Loucy (cell line): ENCODE results near the gene MRE11.
"Not testable (repeated sequence)": the region's sequence is repeated elsewhere in the genome, so short reads cannot be mapped to it uniquely, and the experiment has no call there.

Experiments used
- H2AFZ ChIP-seq: fragments of 200-600 bp; sonication (generic); 2 replicates; pipeline ENCODE4 v1.6.0; 2016; ENCODE audit warnings: antibody characterized with exemption, mild to moderate bottlenecking, low read length, moderate library complexity
- H3F3A ChIP-seq: fragments of 200-600 bp; 2 replicates; pipeline ENCODE4 v1.6.0; 2016; ENCODE audit warnings: antibody characterized with exemption, low read depth, mild to moderate bottlenecking
- H3K27me3 ChIP-seq: fragments of 200-600 bp; sonication (generic); 2 replicates; pipeline ENCODE4 v1.6.1; 2014; ENCODE audit warnings: low read length, mild to moderate bottlenecking; ENCODE audit not compliant: insufficient read depth, poor library complexity, severe bottlenecking
- H3K36me3 ChIP-seq: fragments of 200-600 bp; sonication (generic); 2 replicates; pipeline ENCODE4 v1.6.1; 2016; ENCODE audit warnings: low read length; ENCODE audit not compliant: insufficient read depth
- H3K4me1 ChIP-seq: fragments of 200-600 bp; sonication (generic); 2 replicates; pipeline ENCODE4 v1.5.1; 2014; ENCODE audit warnings: low read length, mild to moderate bottlenecking; ENCODE audit not compliant: insufficient read depth, poor library complexity, severe bottlenecking
- H3K4me2 ChIP-seq: fragments of 200-600 bp; sonication (generic); 2 replicates; pipeline ENCODE4 v1.6.0; 2014; ENCODE audit warnings: antibody characterized with exemption, low read length, low read depth, mild to moderate bottlenecking; ENCODE audit not compliant: poor library complexity, severe bottlenecking
- H3K4me3 ChIP-seq: fragments of 200-600 bp; sonication (generic); 2 replicates; pipeline ENCODE4 v1.5.1; 2014; ENCODE audit warnings: low read length, mild to moderate bottlenecking, mixed read lengths; ENCODE audit not compliant: poor library complexity, severe bottlenecking
- H3K79me2 ChIP-seq: fragments of 200-600 bp; sonication (generic); 2 replicates; pipeline ENCODE4 v1.6.1; 2014; ENCODE audit warnings: low read length; ENCODE audit not compliant: insufficient read depth
- H3K9ac ChIP-seq: fragments of 200-600 bp; sonication (generic); 2 replicates; pipeline ENCODE4 v1.6.0; 2014; ENCODE audit warnings: mild to moderate bottlenecking, low read depth, low read length, moderate library complexity; ENCODE audit not compliant: poor library complexity, severe bottlenecking
- H3K9me2 ChIP-seq: fragments of 200-600 bp; sonication (generic); replicated peaks from 2 replicates; pipeline ENCODE4 v1.6.1; 2016; ENCODE audit warnings: low read depth, low read length, mixed read lengths
- H3K9me3 ChIP-seq: fragments of 200-600 bp; sonication (generic); 2 replicates; pipeline ENCODE4 v1.6.1; 2014; ENCODE audit warnings: mild to moderate bottlenecking, antibody characterized with exemption, low read length, low read depth; ENCODE audit not compliant: insufficient read depth
- H4K20me1 ChIP-seq: fragments of 200-600 bp; sonication (generic); 2 replicates; pipeline ENCODE4 v1.6.0; 2014; ENCODE audit warnings: antibody characterized with exemption, low read length, mild to moderate bottlenecking; ENCODE audit not compliant: insufficient read depth, poor library complexity, severe bottlenecking
- EZH2phosphoT487 ChIP-seq: fragments of 200-600 bp; IDR thresholded peaks from 2 replicates; pipeline ENCODE4 v1.6.1; 2018; ENCODE audit warnings: antibody characterized with exemption, mild to moderate bottlenecking, moderate library complexity, borderline replicate concordance
- TF ChIP-seq, protein P1 (sequence below): fragments of 200-600 bp; sonication (generic); conservative IDR thresholded peaks from 2 replicates; pipeline ENCODE4 v1.5.1; 2014; ENCODE audit warnings: mild to moderate bottlenecking, antibody characterized with exemption, low read length

Gene MRE11

DNA sequence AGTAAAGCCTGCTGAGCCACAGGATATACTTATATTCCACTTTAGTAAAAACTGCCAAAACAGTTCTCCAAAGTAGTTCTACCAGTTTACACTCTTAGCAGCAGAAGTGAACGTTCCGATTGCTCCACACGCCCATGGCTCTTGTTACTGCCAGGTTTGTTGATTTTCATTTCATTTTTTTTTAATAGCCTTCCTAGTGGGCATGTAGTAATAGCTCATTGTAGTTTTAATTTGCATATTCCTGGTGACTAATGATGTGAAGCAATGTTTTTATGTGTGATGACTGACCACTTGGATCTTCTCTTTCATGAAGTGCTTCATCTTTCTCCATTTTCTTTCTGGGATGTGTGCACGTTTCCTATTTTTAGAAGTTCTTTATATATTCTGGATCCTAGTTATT is 13.8 kb upstream of the MRE11 start:
- no peak for TF ChIP-seq EZH2phosphoT487
- no peaks in the 10 kb centered on the region for H3K9me2 ChIP-seq
- no peaks in the 10 kb centered on the region for H3K79me2 ChIP-seq
- H3K4me1 ChIP-seq, result peaks cover 5% of the 10 kb centered on the region
- H3F3A ChIP-seq, result no peaks in the 10 kb centered on the region
- H3K36me3 ChIP-seq, result no peaks in the 10 kb centered on the region
- H4K20me1 ChIP-seq, result no peaks in the 10 kb centered on the region
- no peak overlapping the region for H2AFZ ChIP-seq
- 0 out of 2 replicates have a peak, but pooled peaks cover 4% of the 10 kb centered on the region for H3K9me3 ChIP-seq
- H3K27me3 ChIP-seq, result no peaks in the 10 kb centered on the region
- H3K4me2 ChIP-seq, result no peak overlapping the region
- no peak overlapping the region for H3K9ac ChIP-seq
- no peak overlapping the region for H3K4me3 ChIP-seq

DNA sequence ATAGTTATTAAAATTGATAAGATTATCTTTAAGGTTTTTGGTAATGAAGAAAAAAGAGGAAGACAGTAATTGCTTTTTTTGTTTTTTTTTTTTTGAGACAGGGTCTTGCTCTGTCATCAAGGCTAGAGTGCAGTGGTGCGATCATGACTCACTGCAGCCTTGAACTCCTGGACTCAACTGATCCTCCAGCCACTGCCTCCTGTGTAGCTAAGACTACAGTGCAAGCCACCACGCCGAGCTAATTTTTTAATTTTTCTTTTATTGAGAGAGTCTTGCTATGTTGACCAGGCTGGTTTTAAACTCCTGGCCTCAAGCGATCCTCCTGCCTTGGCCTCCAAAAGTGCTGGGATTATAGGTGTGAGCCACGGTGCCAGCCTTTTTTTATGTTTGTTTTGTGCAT is 12.9 kb upstream of the MRE11 start:
- H2AFZ ChIP-seq, H3K36me3 ChIP-seq, H3K4me1 ChIP-seq, H3K9me2 ChIP-seq, H3K79me2 ChIP-seq, H3K4me3 ChIP-seq, H4K20me1 ChIP-seq, H3K27me3 ChIP-seq, H3K9ac ChIP-seq, H3K4me2 ChIP-seq, H3F3A ChIP-seq, H3K9me3 ChIP-seq: not testable (repeated sequence)

DNA sequence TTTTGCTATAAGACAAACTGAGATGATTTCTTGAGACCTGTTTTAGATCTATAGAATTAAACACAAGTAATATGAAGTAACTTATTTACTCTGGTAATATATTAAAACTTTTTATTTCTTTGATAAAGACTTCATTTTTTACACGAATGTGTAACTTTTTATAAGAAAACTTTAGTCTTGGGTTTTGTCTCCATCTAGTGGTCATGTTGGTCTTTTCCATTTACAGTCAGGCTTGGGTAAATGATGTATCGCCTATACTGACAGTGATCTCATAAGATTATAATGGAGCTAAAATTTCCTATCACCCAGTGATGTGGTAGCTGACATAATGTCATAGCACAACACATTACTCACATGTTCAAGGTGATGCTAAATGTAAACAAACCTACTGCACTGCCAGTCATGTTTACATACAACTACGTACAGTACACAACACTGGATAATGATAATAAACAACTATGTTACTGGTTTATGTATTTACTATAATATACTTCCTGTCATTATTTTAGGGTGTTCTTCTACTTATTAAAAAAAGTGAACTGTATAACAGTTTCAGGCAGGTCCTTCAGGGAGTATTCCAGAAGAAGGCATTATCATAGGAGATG is 11.1 kb upstream of the MRE11 start:
- Histone ChIP-seq H3F3A (no peaks in the 10 kb centered on the region), H3K4me3 (no peak overlapping the region), H3K79me2 (no peaks in the 10 kb centered on the region), H4K20me1 (no peaks in the 10 kb centered on the region), H3K9ac (no peak overlapping the region), H3K36me3 (no peaks in the 10 kb centered on the region), H3K27me3 (no peaks in the 10 kb centered on the region), H2AFZ (no peak overlapping the region), H3K9me2 (no peaks in the 10 kb centered on the region), H3K9me3 (no peaks in the 10 kb centered on the region), H3K4me1 (no peaks in the 10 kb centered on the region), H3K4me2 (no peak overlapping the region)
- TF ChIP-seq, protein P1, sequence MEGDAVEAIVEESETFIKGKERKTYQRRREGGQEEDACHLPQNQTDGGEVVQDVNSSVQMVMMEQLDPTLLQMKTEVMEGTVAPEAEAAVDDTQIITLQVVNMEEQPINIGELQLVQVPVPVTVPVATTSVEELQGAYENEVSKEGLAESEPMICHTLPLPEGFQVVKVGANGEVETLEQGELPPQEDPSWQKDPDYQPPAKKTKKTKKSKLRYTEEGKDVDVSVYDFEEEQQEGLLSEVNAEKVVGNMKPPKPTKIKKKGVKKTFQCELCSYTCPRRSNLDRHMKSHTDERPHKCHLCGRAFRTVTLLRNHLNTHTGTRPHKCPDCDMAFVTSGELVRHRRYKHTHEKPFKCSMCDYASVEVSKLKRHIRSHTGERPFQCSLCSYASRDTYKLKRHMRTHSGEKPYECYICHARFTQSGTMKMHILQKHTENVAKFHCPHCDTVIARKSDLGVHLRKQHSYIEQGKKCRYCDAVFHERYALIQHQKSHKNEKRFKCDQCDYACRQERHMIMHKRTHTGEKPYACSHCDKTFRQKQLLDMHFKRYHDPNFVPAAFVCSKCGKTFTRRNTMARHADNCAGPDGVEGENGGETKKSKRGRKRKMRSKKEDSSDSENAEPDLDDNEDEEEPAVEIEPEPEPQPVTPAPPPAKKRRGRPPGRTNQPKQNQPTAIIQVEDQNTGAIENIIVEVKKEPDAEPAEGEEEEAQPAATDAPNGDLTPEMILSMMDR, result peak; percentile 80
- no peak for TF ChIP-seq EZH2phosphoT487

DNA sequence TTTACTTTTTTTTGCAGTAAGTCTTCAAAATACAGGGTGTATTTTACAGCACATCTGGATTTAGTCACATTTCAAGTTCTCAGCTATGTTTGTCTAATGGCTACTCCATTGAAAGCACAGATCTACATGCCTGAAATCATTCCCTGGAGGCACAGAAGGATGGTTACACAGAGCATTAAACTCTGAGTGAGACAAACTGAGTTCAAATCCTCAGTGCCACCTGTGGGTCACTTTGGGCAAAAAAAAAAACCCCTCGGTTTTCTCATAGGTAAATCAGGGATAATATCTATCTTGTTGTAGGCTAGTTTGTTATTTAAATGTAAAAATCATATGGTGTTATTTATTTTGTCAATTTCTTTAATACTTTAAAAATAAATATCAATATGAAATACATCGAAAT is 7.9 kb upstream of the MRE11 start:
- H3K79me2 ChIP-seq, result no peaks in the 10 kb centered on the region
- peaks cover 17% of the 10 kb centered on the region for H3K36me3 ChIP-seq

More for the DNA sequence above, 7.9 kb upstream of the MRE11 start:
- TF ChIP-seq, protein P1, result peak; percentile 33; the same call in 1 of the 2 replicates
- no peak for TF ChIP-seq EZH2phosphoT487
- H3K9ac ChIP-seq, result no peak overlapping the region
- H4K20me1 ChIP-seq, result no peaks in the 10 kb centered on the region
- no peaks in the 10 kb centered on the region for H3K27me3 ChIP-seq
- H3K9me3 ChIP-seq, result no peaks in the 10 kb centered on the region
- no peak overlapping the region for H2AFZ ChIP-seq
- no peaks in the 10 kb centered on the region for H3K9me2 ChIP-seq
- H3K4me3 ChIP-seq, result no peak overlapping the region
- no peak overlapping the region for H3K4me2 ChIP-seq
- no peaks in the 10 kb centered on the region for H3K4me1 ChIP-seq
- H3F3A ChIP-seq, result no peaks in the 10 kb centered on the region
